Measurements from ENCODE around the gene PLCB4.

Gene PLCB4

GRCh38 chr20:9407805-9408421, 339.0 kb downstream of the PLCB4 start:
- no peak overlapping the region for H3K23ac ChIP-seq (ENCODE audit: low read length)
- no peak overlapping the region for H4K8ac ChIP-seq (ENCODE audit: low read depth, low read length)
- no peak overlapping the region for H3K27ac ChIP-seq (ENCODE audit: low read depth, low read length)
- H4K91ac ChIP-seq (ENCODE audit: low read depth, low read length) = no peak overlapping the region
- DNase-seq = peak; percentile 43 to 86
- H2BK120ac ChIP-seq (ENCODE audit: insufficient read depth, low read length, poor library complexity) = no peak overlapping the region
- no peak overlapping the region for H3K4ac ChIP-seq (ENCODE audit: low read depth, low read length)
- no peaks in the 10 kb centered on the region for H3K27me3 ChIP-seq (ENCODE audit: insufficient read depth, low read length)
- no CpG with 5 or more reads among the region's 8 CpGs for WGBS (ENCODE audit: extremely low coverage, insufficient coverage, insufficient read length)
- no peak overlapping the region for H2AK5ac ChIP-seq (ENCODE audit: low read length)
- no peak overlapping the region for H3K4me3 ChIP-seq (ENCODE audit: low read depth, low read length)
- H3K9me3 ChIP-seq (ENCODE audit: insufficient read depth, low read depth, low read length) = no peaks in the 10 kb centered on the region
- H4K12ac ChIP-seq (ENCODE audit: low read depth, low read length) = no peak overlapping the region
- H3K79me2 ChIP-seq (ENCODE audit: control insufficient read depth, insufficient read depth, low read length, poor library complexity) = no peaks in the 10 kb centered on the region
- no peak overlapping the region for H2BK5ac ChIP-seq (ENCODE audit: low read depth, low read length, poor library complexity)
- H3K79me1 ChIP-seq (ENCODE audit: low read length) = no peaks in the 10 kb centered on the region
- no peak overlapping the region for H3K18ac ChIP-seq (ENCODE audit: low read length)
- H3K9ac ChIP-seq (ENCODE audit: low read length) = no peak overlapping the region
- no peak overlapping the region for H3K14ac ChIP-seq (ENCODE audit: low read length)
- H2AFZ ChIP-seq (ENCODE audit: insufficient read depth, low read length, poor library complexity) = no peak overlapping the region
- H3K36me3 ChIP-seq (ENCODE audit: control insufficient read depth in 1 of 2, insufficient read depth in 2 of 2, low read length in 2 of 2) = no peaks in the 10 kb centered on the region
- no peak overlapping the region for H3K4me2 ChIP-seq (ENCODE audit: low read length)
- no peak overlapping the region for H2BK12ac ChIP-seq (ENCODE audit: low read length)
- H3K4me1 ChIP-seq (ENCODE audit: control insufficient read depth in 1 of 2, insufficient read depth in 2 of 2, low read length in 2 of 2) = no peaks in the 10 kb centered on the region

- no peak overlapping the region for H4K8ac ChIP-seq (ENCODE audit: low read depth, low read length)
- H2AK5ac ChIP-seq (ENCODE audit: low read length) = no peak overlapping the region
- no peaks in the 10 kb centered on the region for H3K79me1 ChIP-seq (ENCODE audit: low read length)
- H3K4me2 ChIP-seq (ENCODE audit: low read length) = no peak overlapping the region
- no peaks in the 10 kb centered on the region for H3K36me3 ChIP-seq (ENCODE audit: control insufficient read depth in 1 of 2, insufficient read depth in 2 of 2, low read length in 2 of 2)
- no peak overlapping the region for H2AFZ ChIP-seq (ENCODE audit: insufficient read depth, low read length, poor library complexity)
- H2BK5ac ChIP-seq (ENCODE audit: low read depth, low read length, poor library complexity) = no peak overlapping the region
- H4K12ac ChIP-seq (ENCODE audit: low read depth, low read length) = no peak overlapping the region
- H3K27me3 ChIP-seq (ENCODE audit: insufficient read depth, low read length) = no peaks in the 10 kb centered on the region
- no peak overlapping the region for H3K9ac ChIP-seq (ENCODE audit: low read length)
- H3K9me3 ChIP-seq (ENCODE audit: insufficient read depth, low read depth, low read length) = no peaks in the 10 kb centered on the region
- H3K79me2 ChIP-seq (ENCODE audit: control insufficient read depth, insufficient read depth, low read length, poor library complexity) = no peaks in the 10 kb centered on the region
- H3K14ac ChIP-seq (ENCODE audit: low read length) = no peak overlapping the region
- no peak overlapping the region for H3K4ac ChIP-seq (ENCODE audit: low read depth, low read length)
- H4K91ac ChIP-seq (ENCODE audit: low read depth, low read length) = no peak overlapping the region
- H3K18ac ChIP-seq (ENCODE audit: low read length) = no peak overlapping the region
- H3K27ac ChIP-seq (ENCODE audit: low read depth, low read length) = no peak overlapping the region
- no peak overlapping the region for H2BK120ac ChIP-seq (ENCODE audit: insufficient read depth, low read length, poor library complexity)
- no peak overlapping the region for H3K4me3 ChIP-seq (ENCODE audit: low read depth, low read length)
- no CpG with 5 or more reads among the region's 10 CpGs for WGBS (ENCODE audit: extremely low coverage, insufficient coverage, insufficient read length)
- no peaks in the 10 kb centered on the region for H3K4me1 ChIP-seq (ENCODE audit: control insufficient read depth in 1 of 2, insufficient read depth in 2 of 2, low read length in 2 of 2)
- no peak overlapping the region for H3K23ac ChIP-seq (ENCODE audit: low read length)
- no peak overlapping the region for H2BK12ac ChIP-seq (ENCODE audit: low read length)
- no peak for DNase-seq
Observed at GRCh38 chr20:9408422-9409300, 339.8 kb downstream of the PLCB4 start.

DNA sequence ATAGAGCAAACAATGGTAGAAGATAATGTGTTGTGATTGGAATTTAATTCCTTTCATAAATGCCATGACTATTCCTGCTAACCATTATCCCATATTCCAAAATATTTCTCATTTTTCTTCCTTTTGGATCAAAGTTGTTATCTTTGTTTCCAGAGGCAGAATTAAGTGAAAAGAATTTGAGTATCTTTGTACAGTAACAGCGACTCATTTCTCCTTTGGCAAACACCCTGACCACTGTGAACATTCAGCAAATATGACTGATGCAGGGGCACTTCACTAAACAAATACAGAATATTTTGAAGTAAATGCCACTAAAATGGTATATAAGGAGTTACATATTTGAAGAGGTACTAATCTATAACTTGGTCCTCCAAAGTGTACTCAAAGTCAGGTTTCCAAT, 340.5 kb downstream of the PLCB4 start:
- no peak overlapping the region for H4K8ac ChIP-seq (ENCODE audit: low read depth, low read length)
- no peak overlapping the region for H2AK5ac ChIP-seq (ENCODE audit: low read length)
- no peaks in the 10 kb centered on the region for H3K9me3 ChIP-seq (ENCODE audit: insufficient read depth, low read depth, low read length)
- no peak overlapping the region for H3K9ac ChIP-seq (ENCODE audit: low read length)
- H3K27ac ChIP-seq (ENCODE audit: low read depth, low read length) = no peak overlapping the region
- H3K27me3 ChIP-seq (ENCODE audit: insufficient read depth, low read length) = no peaks in the 10 kb centered on the region
- H3K79me1 ChIP-seq (ENCODE audit: low read length) = no peaks in the 10 kb centered on the region
- H4K12ac ChIP-seq (ENCODE audit: low read depth, low read length) = no peak overlapping the region
- no peak overlapping the region for H3K23ac ChIP-seq (ENCODE audit: low read length)
- H3K4me2 ChIP-seq (ENCODE audit: low read length) = no peak overlapping the region
- DNase-seq = no peak
- no peak overlapping the region for H2BK12ac ChIP-seq (ENCODE audit: low read length)
- H3K4me3 ChIP-seq (ENCODE audit: low read depth, low read length) = no peak overlapping the region
- no peak overlapping the region for H2BK5ac ChIP-seq (ENCODE audit: low read depth, low read length, poor library complexity)
- WGBS (ENCODE audit: extremely low coverage, insufficient coverage, insufficient read length) = no CpG with 5 or more reads among the region's 1 CpG
- H3K14ac ChIP-seq (ENCODE audit: low read length) = no peak overlapping the region
- H4K91ac ChIP-seq (ENCODE audit: low read depth, low read length) = no peak overlapping the region
- no peaks in the 10 kb centered on the region for H3K79me2 ChIP-seq (ENCODE audit: control insufficient read depth, insufficient read depth, low read length, poor library complexity)
- H3K18ac ChIP-seq (ENCODE audit: low read length) = no peak overlapping the region
- H3K4me1 ChIP-seq (ENCODE audit: control insufficient read depth in 1 of 2, insufficient read depth in 2 of 2, low read length in 2 of 2) = no peaks in the 10 kb centered on the region
- H3K36me3 ChIP-seq (ENCODE audit: control insufficient read depth in 1 of 2, insufficient read depth in 2 of 2, low read length in 2 of 2) = no peaks in the 10 kb centered on the region
- no peak overlapping the region for H3K4ac ChIP-seq (ENCODE audit: low read depth, low read length)
- H2AFZ ChIP-seq (ENCODE audit: insufficient read depth, low read length, poor library complexity) = no peak overlapping the region
- H2BK120ac ChIP-seq (ENCODE audit: insufficient read depth, low read length, poor library complexity) = no peak overlapping the region

DNA sequence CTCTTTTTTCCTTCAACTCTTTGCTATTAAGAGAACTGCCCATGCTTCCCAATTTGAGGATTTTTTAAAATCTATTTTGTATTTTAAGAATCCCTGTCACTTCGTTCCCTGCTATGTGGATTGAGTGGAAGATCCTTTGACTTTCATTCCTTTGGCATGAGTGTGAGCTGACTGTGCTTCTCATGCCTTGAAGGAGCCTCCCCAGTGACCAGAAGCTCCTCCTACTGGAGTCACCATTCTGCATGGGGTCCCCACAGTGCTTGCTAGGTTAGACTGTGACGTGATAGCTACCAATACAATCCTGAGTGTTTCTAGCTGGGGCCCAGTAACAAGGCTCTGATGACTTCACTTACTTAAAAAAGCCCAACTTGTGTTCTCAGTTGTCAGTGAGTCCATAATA, 341.1 kb downstream of the PLCB4 start:
- Histone ChIP-seq H4K91ac (ENCODE audit: low read depth, low read length) (no peak overlapping the region), H4K8ac (ENCODE audit: low read depth, low read length) (no peak overlapping the region), H2BK12ac (ENCODE audit: low read length) (no peak overlapping the region), H3K23ac (ENCODE audit: low read length) (no peak overlapping the region), H3K27ac (ENCODE audit: low read depth, low read length) (no peak overlapping the region), H3K4ac (ENCODE audit: low read depth, low read length) (no peak overlapping the region), H2BK120ac (ENCODE audit: insufficient read depth, low read length, poor library complexity) (no peak overlapping the region), H3K14ac (ENCODE audit: low read length) (no peak overlapping the region), H3K4me2 (ENCODE audit: low read length) (no peak overlapping the region), H3K18ac (ENCODE audit: low read length) (no peak overlapping the region), H3K4me3 (ENCODE audit: low read depth, low read length) (no peak overlapping the region), H2BK5ac (ENCODE audit: low read depth, low read length, poor library complexity) (no peak overlapping the region), H3K79me2 (ENCODE audit: control insufficient read depth, insufficient read depth, low read length, poor library complexity) (no peaks in the 10 kb centered on the region), H3K4me1 (ENCODE audit: control insufficient read depth in 1 of 2, insufficient read depth in 2 of 2, low read length in 2 of 2) (no peaks in the 10 kb centered on the region), H2AK5ac (ENCODE audit: low read length) (no peak overlapping the region), H3K36me3 (ENCODE audit: control insufficient read depth in 1 of 2, insufficient read depth in 2 of 2, low read length in 2 of 2) (no peaks in the 10 kb centered on the region), H3K9ac (ENCODE audit: low read length) (no peak overlapping the region), H3K9me3 (ENCODE audit: insufficient read depth, low read depth, low read length) (no peaks in the 10 kb centered on the region), H2AFZ (ENCODE audit: insufficient read depth, low read length, poor library complexity) (no peak overlapping the region), H3K27me3 (ENCODE audit: insufficient read depth, low read length) (no peaks in the 10 kb centered on the region), H4K12ac (ENCODE audit: low read depth, low read length) (no peak overlapping the region), H3K79me1 (ENCODE audit: low read length) (no peaks in the 10 kb centered on the region)
- peak in 1 of 2 donors; percentile 8 for DNase-seq
- no CpG with 5 or more reads among the region's 2 CpGs for WGBS (ENCODE audit: extremely low coverage, insufficient coverage, insufficient read length)
